Spleen (tissue), 11 donors: Measurements from ENCODE around the gene ATP1A4. TPM values are rescaled to one million over a fixed set of nuclear protein-coding genes. Genes with fewer than 3 reads are reported as not detected.
"Not testable (repeated sequence)": the region's sequence is repeated elsewhere in the genome, so short reads cannot be mapped to it uniquely, and the experiment has no call there.

Experiments used
- DNase-seq: peaks from one replicate; pipeline ENCODE4 v3.0.0-alpha.2; 2020
- H3K27ac ChIP-seq, 8 donors: fragments of 200-600 bp; sonication (generic) in 7 of 8; 1 replicate in 4 of 8; 2 replicates in 4 of 8; pipeline versions ENCODE4 v1.5.0 to v1.8.0; 2016 to 2021; ENCODE audit warnings: inconsistent platforms in 4 of 8, mild to moderate bottlenecking in 4 of 8, moderate library complexity in 1 of 8
- H3K27me3 ChIP-seq, 7 donors: fragments of 200-600 bp; sonication (generic) in 6 of 7; replicated peaks in 1 of 7; 1 replicate in 4 of 7; 2 replicates in 3 of 7; pipeline versions ENCODE4 v1.5.0 to v1.8.0; 2016 to 2021; ENCODE audit warnings: inconsistent platforms in 3 of 7, mild to moderate bottlenecking in 1 of 7
- H3K36me3 ChIP-seq, 6 donors: fragments of 200-600 bp; sonication (generic) in 5 of 6; 1 replicate in 4 of 6; 2 replicates in 2 of 6; pipeline versions ENCODE4 v1.5.0 to v1.8.0; 2016 to 2021; ENCODE audit warnings: inconsistent platforms in 2 of 6
- H3K4me1 ChIP-seq, 6 donors: fragments of 200-600 bp; sonication (generic) in 5 of 6; 1 replicate in 3 of 6; 2 replicates in 3 of 6; pipeline versions ENCODE4 v1.5.0 to v1.8.0; 2016 to 2021; ENCODE audit warnings: inconsistent platforms in 3 of 6
- H3K4me3 ChIP-seq, 8 donors: fragments of 200-600 bp; sonication (generic) in 7 of 8; 1 replicate in 4 of 8; 2 replicates in 4 of 8; pipeline versions ENCODE4 v1.5.0 to v1.8.0; 2016 to 2021; ENCODE audit warnings: inconsistent platforms in 4 of 8, mild to moderate bottlenecking in 4 of 8, moderate library complexity in 2 of 8
- H3K9me3 ChIP-seq, 8 donors: fragments of 200-600 bp; sonication (generic) in 7 of 8; 1 replicate in 4 of 8; 2 replicates in 4 of 8; pipeline versions ENCODE4 v1.5.0 to v1.8.0; 2016 to 2021; ENCODE audit warnings: inconsistent platforms in 4 of 8
- POLR2A ChIP-seq, 3 donors: fragments of 450-650 bp; IDR thresholded peaks; one replicate each; pipeline ENCODE4 v1.5.1; 2017; ENCODE audit warnings: antibody characterized with exemption in 3 of 3, mild to moderate bottlenecking in 1 of 3
- POLR2AphosphoS5 ChIP-seq, 3 donors: sonication (generic); formaldehyde crosslinking; IDR thresholded peaks; one replicate each; pipeline ENCODE4 v1.5.1; 2017; ENCODE audit warnings: antibody characterized with exemption in 3 of 3
- WGBS, 5 donors: extraction: QIAGEN DNeasy Blood & Tissue Kit in 3 of 5; methylation state at CpG; one replicate each; pipeline versions ENCODE4 v1.1.5 to v1.1.7; 2013 to 2018; 5-methylcytosine and 5-hydroxymethylcytosine counted together
- intact Hi-C: fragments of 100-400 bp; cut with DNase I; formaldehyde crosslinking; loops from one replicate; pipeline ENCODE4 v1.15.0; 2023; ENCODE audit warnings: low total_unique reads
- polyA plus RNA-seq, 3 donors: library from polyadenylated mRNA; stranded (reverse); fragments of 200-250 nt; gene quantifications; one replicate each; pipeline ENCODE4 v1.2.1, GENCODE V29; 2013
- total RNA-seq, 7 donors: library from RNA; depleted of rRNA in 3 of 7; stranded (reverse); fragments of >200 nt in 3 of 7; fragmentation: NEBNext Ultra II Directional in 4 of 7; extraction: Animal tissue kit (Norgen Biotek cat#: 25700) in 4 of 7; gene quantifications; one replicate each; pipeline versions ENCODE4 v1.1.0 to v1.2.1, GENCODE V29; 2016 to 2021
- TF ChIP-seq, protein P1 (sequence below), 11 experiments: fragments of 200-600 bp in 7 of 11; fragments of 450-650 bp in 4 of 11; sonication (generic) in 4 of 11; IDR thresholded peaks in 8 of 11; conservative IDR thresholded peaks in 3 of 11; 1 replicate in 7 of 11; 2 replicates in 4 of 11; pipeline versions ENCODE4 v1.4.0 to v1.8.0; 2016 to 2021; ENCODE audit warnings: antibody characterized with exemption in 11 of 11, inconsistent platforms in 4 of 11, mild to moderate bottlenecking in 1 of 11
- donor health status: healthy with polysubstance abuse.
- donor health status: DM: no; HTN: no; CAD: no; lungs with moderate emphysema.
- donor health status: DM: no; HTN: no; CAD: no.
- donor health status: Bipolar disorder and iron deficiency.
- donor health status: healthy.
- donor health status: DM: no; HTN: no; CAD: no.
- donor health status: DM: yes; HTN: yes; CAD: no.

ATP1A4 gene
- total and polyA plus RNA-seq, 10 donors, result 0.70 to 2.9 (median 0.95) TPM; not detected in 2

DNA sequence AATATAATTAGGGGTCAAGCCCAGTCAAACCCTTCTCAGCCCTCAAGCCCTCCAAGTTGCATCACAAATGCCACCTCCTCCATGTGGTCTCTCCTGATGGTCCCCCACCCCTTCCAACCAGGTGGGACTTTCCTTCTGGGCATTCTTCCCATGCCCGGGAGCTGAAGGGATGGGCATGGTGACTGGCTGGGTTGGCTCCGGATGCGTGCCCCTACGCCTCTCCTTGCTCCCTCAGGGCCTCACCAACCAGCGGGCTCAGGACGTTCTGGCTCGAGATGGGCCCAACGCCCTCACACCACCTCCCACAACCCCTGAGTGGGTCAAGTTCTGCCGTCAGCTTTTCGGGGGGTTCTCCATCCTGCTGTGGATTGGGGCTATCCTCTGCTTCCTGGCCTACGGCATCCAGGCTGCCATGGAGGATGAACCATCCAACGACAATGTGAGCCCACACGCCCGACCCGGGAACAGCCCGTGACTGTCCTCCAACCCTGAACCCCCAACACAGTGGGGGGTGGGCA, 28.4 kb upstream of the ATP1A4 start:
- Histone ChIP-seq H3K27ac (no peak overlapping the region), H3K36me3 (no peaks in the 10 kb centered on the region), H3K4me1 (peaks cover 0 to 5% (median 0%) of the 10 kb centered on the region in 6 donors), H3K27me3 (no peaks in the 10 kb centered on the region), H3K9me3 (no peaks in the 10 kb centered on the region), H3K4me3 (no peak overlapping the region)
- WGBS, 5 donors, result 86 to 90% (median 89%) methylated on average over 16 of the region's 16 CpGs
- TF ChIP-seq POLR2AphosphoS5 (IDR thresholded peaks at IDR 0.05), result no peak
- DNase-seq, result peak; percentile 59
- intact Hi-C loops, result no loop called here

DNA sequence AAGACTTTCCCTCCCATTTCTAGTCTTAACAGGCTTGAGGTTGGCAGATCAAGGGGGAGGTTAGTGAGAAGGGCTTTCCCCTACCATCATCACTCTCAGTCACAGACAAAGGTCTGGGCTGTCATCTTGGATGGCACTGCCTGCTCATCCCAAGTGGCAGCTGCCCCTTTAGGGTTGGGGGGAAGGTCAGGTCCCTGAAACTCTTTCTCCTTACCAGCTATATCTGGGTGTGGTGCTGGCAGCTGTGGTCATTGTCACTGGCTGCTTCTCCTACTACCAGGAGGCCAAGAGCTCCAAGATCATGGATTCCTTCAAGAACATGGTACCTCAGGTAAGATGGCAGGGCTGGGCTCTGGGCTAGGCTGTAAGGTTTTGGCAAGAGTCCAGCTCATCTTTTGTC, 27.7 kb upstream of the ATP1A4 start:
- no peak overlapping the region for H3K27ac ChIP-seq
- no peak overlapping the region for H3K4me3 ChIP-seq
- TF ChIP-seq POLR2AphosphoS5 (IDR thresholded peaks at IDR 0.05) (no peak), POLR2A (IDR thresholded peaks at IDR 0.05) (no peak)
- TF ChIP-seq, protein P1, sequence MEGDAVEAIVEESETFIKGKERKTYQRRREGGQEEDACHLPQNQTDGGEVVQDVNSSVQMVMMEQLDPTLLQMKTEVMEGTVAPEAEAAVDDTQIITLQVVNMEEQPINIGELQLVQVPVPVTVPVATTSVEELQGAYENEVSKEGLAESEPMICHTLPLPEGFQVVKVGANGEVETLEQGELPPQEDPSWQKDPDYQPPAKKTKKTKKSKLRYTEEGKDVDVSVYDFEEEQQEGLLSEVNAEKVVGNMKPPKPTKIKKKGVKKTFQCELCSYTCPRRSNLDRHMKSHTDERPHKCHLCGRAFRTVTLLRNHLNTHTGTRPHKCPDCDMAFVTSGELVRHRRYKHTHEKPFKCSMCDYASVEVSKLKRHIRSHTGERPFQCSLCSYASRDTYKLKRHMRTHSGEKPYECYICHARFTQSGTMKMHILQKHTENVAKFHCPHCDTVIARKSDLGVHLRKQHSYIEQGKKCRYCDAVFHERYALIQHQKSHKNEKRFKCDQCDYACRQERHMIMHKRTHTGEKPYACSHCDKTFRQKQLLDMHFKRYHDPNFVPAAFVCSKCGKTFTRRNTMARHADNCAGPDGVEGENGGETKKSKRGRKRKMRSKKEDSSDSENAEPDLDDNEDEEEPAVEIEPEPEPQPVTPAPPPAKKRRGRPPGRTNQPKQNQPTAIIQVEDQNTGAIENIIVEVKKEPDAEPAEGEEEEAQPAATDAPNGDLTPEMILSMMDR (IDR thresholded peaks at IDR 0.05 in 8 of 11, conservative IDR thresholded peaks at IDR 0.05 in 3 of 11), result no peak
- peaks cover 0 to 3% (median 0%) of the 10 kb centered on the region in 6 donors for H3K4me1 ChIP-seq
- intact Hi-C loops, result no loop called here
- H3K9me3 ChIP-seq, result no peaks in the 10 kb centered on the region
- H3K36me3 ChIP-seq, result no peaks in the 10 kb centered on the region
- DNase-seq, result no peak
- no peaks in the 10 kb centered on the region for H3K27me3 ChIP-seq

DNA sequence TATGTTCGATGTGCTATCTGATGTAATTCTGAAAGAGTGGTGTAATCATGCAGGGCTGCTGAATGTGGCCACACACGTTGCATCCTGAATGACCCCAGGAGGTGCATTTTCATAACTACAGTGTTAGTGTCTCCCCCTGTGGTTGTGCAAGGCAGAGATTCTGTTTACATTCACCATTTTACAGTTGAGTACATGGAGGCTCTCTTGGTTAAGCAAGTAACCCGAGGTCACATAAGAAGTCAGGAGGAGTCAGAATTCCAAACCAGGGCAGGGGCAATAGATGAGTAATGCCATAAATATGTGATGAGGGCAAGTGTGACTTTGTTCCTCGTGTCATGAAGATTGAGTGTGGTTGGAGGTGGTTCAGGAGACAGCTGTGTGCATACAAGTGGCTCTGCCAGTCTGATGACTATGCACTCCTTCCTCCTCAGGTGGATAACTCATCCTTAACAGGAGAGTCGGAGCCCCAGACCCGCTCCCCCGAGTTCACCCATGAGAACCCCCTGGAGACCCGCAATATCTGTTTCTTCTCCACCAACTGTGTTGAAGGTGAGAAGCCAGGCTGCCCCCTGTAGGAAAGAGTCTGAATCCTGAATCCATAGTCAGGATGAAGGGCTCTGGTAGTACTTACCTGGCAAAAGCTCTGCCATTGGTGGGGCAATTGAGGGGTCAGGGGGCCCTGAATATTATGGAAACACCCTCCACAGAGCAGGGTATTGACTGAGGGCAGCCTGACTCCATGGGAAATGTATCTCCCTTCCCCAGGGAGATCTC, 26.5 kb upstream of the ATP1A4 start:
- Histone ChIP-seq H3K9me3 (no peaks in the 10 kb centered on the region), H3K27me3 (no peaks in the 10 kb centered on the region), H3K36me3 (no peaks in the 10 kb centered on the region), H3K27ac (no peak overlapping the region), H3K4me3 (no peak overlapping the region), H3K4me1 (no peaks in the 10 kb centered on the region)
- intact Hi-C loops, result no loop called here
- DNase-seq, result no peak
- TF ChIP-seq, protein P1 (IDR thresholded peaks at IDR 0.05 in 8 of 11, conservative IDR thresholded peaks at IDR 0.05 in 3 of 11), result no peak
- TF ChIP-seq POLR2AphosphoS5 (IDR thresholded peaks at IDR 0.05) (no peak), POLR2A (IDR thresholded peaks at IDR 0.05) (no peak)
- 68 to 85% (median 74%) methylated on average over 8 of the region's 8 CpGs for WGBS, 5 donors

DNA sequence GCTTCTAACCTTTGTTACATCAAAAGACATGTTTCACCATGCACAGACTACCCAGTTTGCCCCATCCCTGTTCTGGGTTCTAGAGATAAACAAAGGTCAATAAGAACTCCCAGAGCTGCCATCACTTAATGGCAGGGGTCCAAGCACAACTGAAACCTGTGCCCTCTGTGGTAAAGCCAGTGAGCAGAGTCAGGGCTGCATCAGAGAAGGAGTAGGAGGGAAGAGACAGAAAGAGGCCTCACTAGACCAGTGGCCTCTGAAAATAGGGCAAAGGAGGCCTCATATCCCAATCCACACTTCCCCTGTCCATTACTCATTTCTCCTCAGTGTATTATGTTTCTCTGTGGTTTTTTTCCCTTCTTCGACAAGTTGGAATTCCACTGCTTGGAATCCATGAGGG, 25.7 kb upstream of the ATP1A4 start:
- Histone ChIP-seq H3K27me3 (no peaks in the 10 kb centered on the region), H3K36me3 (no peaks in the 10 kb centered on the region), H3K4me1 (no peaks in the 10 kb centered on the region), H3K4me3 (no peak overlapping the region), H3K27ac (no peak overlapping the region), H3K9me3 (no peaks in the 10 kb centered on the region)
- 70 to 88% (median 81%) methylated on average over 1 of the region's 1 CpG for WGBS, 5 donors
- no peak for DNase-seq
- intact Hi-C loops, result no loop called here
- no peak for TF ChIP-seq POLR2AphosphoS5 (IDR thresholded peaks at IDR 0.05)
- no peak for TF ChIP-seq POLR2A (IDR thresholded peaks at IDR 0.05)

DNA sequence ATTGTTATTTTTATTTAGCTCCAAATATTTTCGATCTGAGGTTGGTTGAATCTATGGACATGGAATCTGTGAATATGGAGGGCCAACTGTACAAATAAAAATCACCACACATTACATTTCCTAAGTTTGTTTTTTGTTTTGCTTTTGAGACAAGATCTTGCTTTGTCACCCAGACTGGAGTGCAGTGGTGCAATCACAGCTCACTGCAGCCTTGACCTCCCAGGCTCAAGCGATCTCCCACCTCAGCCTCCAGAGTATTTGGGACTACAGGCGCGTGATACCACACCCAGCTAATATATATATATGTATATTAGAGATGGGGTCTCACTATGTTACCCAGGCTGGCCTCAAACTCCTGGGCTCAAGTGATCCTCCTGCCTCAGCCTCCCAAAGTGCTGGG, 25.1 kb upstream of the ATP1A4 start:
- H3K36me3 ChIP-seq, H3K9me3 ChIP-seq, intact Hi-C loops, H3K4me1 ChIP-seq, DNase-seq, H3K27me3 ChIP-seq, H3K27ac ChIP-seq, H3K4me3 ChIP-seq: not testable (repeated sequence)
- 67 to 77% (median 70%) methylated on average over 4 of the region's 4 CpGs for WGBS, 5 donors
